ENCODE measurements around the gene RNF125. TPM values are rescaled to one million over a fixed set of nuclear protein-coding genes. Genes with fewer than 3 reads are reported as not detected.

RNF125 gene
- 1 to 10 TPM; 1.2 to 2.6 TPM for total RNA-seq

DNA sequence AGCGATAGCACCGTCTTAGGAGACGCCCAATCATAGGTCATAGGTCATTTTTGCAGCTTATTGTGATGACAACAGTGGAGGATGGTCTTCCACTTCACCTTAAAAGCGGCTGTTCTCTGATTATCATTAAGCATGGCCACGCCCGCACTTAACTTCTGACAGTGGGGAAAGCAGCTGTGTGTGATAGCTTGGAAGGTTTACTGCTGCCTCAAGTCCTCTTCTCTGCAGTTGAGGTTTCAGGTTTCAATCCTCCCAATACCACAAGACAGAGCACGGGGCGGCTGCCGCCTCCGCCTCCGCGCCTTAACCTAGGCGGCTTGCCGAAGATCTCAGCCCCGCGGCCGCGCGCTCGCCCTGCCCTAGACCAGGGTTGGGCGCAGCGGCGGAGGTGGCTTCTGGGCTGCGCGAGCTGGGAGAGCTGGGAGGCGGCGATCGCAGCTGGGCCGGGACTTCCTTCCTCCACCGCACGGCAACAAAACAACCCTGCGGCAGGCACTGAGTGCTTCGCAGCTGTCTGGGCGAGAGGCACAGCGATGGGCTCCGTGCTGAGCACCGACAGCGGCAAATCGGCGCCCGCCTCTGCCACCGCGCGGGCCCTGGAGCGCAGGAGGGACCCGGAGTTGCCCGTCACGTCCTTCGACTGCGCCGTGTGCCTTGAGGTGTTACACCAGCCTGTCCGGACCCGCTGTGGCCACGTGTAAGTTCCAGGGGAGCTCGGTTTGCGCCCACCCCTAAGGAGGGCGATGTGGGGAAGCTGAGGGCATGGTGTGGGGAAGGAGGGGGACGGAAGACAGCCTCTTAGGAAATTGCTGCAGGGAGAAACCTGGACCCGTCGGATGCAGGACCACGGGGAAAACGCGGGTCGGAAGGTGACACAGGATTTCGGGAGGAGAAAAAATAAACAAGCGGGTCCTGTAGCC lies at the start of gene RNF125:
Gene RNF125, plus strand, starts transcription at position 495 of the 920 bp plus-strand sequence. Its CDS starts 39 bp downstream, at position 534.
- TF ChIP-seq POLR2A (IDR thresholded peaks at IDR 0.05) (peak; percentile 46), POLR2AphosphoS5 (IDR thresholded peaks at IDR 0.05) (peak; percentile 36)
- TF ChIP-seq, protein P1, sequence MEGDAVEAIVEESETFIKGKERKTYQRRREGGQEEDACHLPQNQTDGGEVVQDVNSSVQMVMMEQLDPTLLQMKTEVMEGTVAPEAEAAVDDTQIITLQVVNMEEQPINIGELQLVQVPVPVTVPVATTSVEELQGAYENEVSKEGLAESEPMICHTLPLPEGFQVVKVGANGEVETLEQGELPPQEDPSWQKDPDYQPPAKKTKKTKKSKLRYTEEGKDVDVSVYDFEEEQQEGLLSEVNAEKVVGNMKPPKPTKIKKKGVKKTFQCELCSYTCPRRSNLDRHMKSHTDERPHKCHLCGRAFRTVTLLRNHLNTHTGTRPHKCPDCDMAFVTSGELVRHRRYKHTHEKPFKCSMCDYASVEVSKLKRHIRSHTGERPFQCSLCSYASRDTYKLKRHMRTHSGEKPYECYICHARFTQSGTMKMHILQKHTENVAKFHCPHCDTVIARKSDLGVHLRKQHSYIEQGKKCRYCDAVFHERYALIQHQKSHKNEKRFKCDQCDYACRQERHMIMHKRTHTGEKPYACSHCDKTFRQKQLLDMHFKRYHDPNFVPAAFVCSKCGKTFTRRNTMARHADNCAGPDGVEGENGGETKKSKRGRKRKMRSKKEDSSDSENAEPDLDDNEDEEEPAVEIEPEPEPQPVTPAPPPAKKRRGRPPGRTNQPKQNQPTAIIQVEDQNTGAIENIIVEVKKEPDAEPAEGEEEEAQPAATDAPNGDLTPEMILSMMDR (IDR thresholded peaks at IDR 0.05) = peak in 1 of 4 experiments; percentile 24
- H3K4me1 ChIP-seq (replicated peaks) = no peaks in the 10 kb centered on the region
- H3K27ac ChIP-seq = peak within 1 kb of the TSS; percentile 74 to 78

DNA sequence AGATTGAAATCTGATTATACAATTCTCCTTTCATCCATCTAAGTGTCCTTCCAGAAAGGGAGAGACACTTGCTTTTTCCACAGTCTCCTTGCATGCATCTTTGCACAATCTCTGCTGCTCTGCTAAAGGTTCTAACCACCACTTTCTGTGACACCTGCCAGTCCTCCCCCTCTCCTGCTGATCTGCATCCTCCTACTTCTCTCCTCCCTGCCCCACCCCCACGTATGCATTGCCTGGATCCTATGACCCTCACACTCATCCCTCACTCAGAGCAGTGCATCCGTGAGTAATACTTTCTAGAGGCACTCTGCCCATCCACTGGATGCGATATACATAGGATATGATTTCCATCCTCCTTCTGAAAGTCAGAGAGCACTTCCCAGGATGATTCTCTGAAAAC lies 48.0 kb upstream of the RNF125 start:
- no peaks in the 10 kb centered on the region for H3K9me3 ChIP-seq
- H3K4me1 ChIP-seq (replicated peaks) = no peaks in the 10 kb centered on the region
- TF ChIP-seq, protein P1 (IDR thresholded peaks at IDR 0.05) = no peak
- TF ChIP-seq POLR2A (IDR thresholded peaks at IDR 0.05) (no peak), POLR2AphosphoS5 (IDR thresholded peaks at IDR 0.05) (no peak)
- H3K4me3 ChIP-seq = no peak overlapping the region
- no peak for DNase-seq (ENCODE audit: low spot score)
- no peak overlapping the region for H3K27ac ChIP-seq
- H3K27me3 ChIP-seq (replicated peaks; ENCODE audit: insufficient read depth) = no peaks in the 10 kb centered on the region
- WGBS = 71% methylated on average over 3 of the region's 3 CpGs
- H3K36me3 ChIP-seq = no peaks in the 10 kb centered on the region
- intact Hi-C loops (cut with DNase I) = loop anchor here (10.0 kb wide), 1 partner anchor 416 kb away; no protein-coding TSS in a partner anchor

More for the DNA sequence above, at the start of gene RNF125:
- WGBS = under 1% methylated on average over 47 of the region's 66 CpGs
- peak; percentile 66 for DNase-seq (ENCODE audit: low spot score)
- Histone ChIP-seq H3K36me3 (no peaks in the 10 kb centered on the region), H3K27me3 (replicated peaks; ENCODE audit: insufficient read depth) (no peaks in the 10 kb centered on the region), H3K4me3 (peak within 1 kb of the TSS; percentile 37 to 45), H3K9me3 (no peaks in the 10 kb centered on the region)
- intact Hi-C loops (cut with DNase I) = no loop called here

DNA sequence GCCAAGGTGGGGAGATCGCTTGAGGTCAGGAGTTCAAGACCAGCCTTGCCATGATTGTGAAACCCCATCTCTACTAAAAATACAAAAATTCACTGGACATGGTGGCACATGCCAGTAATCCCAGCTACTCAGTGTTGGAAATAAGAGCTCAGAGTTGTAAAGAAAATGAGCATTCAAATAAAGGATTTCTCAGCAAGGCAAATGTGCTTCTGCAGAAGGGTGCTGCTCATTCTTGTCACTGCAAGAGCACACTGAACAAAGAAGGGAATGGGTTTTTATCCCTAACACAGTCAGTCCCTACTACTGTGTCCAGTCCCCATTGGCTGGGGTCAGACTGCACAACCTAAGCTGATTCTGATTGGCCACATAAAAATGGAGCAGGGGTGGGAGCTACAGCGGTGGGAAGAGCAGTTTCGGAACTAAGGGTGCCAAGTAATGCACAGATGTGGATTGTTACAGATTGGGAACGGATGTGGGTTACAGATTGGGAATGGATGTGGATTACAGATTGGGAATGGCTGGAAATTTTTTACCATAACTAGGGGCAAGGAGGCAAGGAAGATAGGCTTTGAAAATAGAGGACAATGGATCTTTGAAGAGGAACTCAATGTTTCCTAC lies 44.6 kb upstream of the RNF125 start:
- TF ChIP-seq POLR2AphosphoS5 (IDR thresholded peaks at IDR 0.05) (no peak), POLR2A (IDR thresholded peaks at IDR 0.05) (no peak)
- TF ChIP-seq, protein P1 (IDR thresholded peaks at IDR 0.05) = no peak
- Histone ChIP-seq H3K4me3 (no peak overlapping the region), H3K36me3 (no peaks in the 10 kb centered on the region), H3K27ac (no peak overlapping the region), H3K9me3 (no peaks in the 10 kb centered on the region), H3K27me3 (replicated peaks; ENCODE audit: insufficient read depth) (no peaks in the 10 kb centered on the region), H3K4me1 (replicated peaks) (no peaks in the 10 kb centered on the region)
- intact Hi-C loops (cut with DNase I) = loop anchor here (10.0 kb wide), 1 partner anchor 419 kb away; no protein-coding TSS in a partner anchor
- DNase-seq (ENCODE audit: low spot score) = no peak
- 94% methylated on average over 4 of the region's 4 CpGs for WGBS

DNA sequence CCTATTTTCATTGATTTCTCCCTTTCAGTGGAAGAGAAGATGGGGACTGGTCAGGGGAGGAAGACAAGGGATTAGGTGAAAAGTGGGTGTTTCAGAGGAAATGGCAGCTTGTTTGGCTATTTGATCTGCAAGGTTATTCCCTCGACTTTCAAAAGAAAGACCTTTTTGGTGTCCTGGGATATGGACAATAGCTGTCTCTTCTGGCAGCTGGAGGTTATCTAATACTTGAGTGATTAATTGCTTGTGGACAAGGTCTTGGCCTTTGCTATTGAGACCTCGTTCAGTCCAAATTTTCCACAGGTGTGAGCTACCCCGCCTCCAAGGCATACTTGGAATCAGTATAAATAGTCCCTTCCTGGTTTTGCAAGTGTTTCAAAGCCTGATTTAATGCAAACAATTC lies 42.4 kb upstream of the RNF125 start:
- no peak for DNase-seq (ENCODE audit: low spot score)
- WGBS = 69% methylated on average over 3 of the region's 3 CpGs
- H3K4me1 ChIP-seq (replicated peaks) = no peaks in the 10 kb centered on the region
- H3K27me3 ChIP-seq (replicated peaks; ENCODE audit: insufficient read depth) = no peaks in the 10 kb centered on the region
- H3K27ac ChIP-seq = no peak overlapping the region
- no peak overlapping the region for H3K4me3 ChIP-seq
- H3K36me3 ChIP-seq = no peaks in the 10 kb centered on the region
- TF ChIP-seq POLR2AphosphoS5 (IDR thresholded peaks at IDR 0.05) = no peak
- TF ChIP-seq, protein P1 (IDR thresholded peaks at IDR 0.05) = no peak
- H3K9me3 ChIP-seq = no peaks in the 10 kb centered on the region
- intact Hi-C loops (cut with DNase I) = loop anchor here (10.0 kb wide), 1 partner anchor 421 kb away; no protein-coding TSS in a partner anchor

Data from prostate gland (tissue), 2 donors.